WERI-Rb-1 (cell line): ENCODE measurements around the gene ACADL.

ENCODE experiments used
- DNase-seq: peaks from one replicate; pipeline ENCODE4 v3.0.0-alpha.2; 2020
- H3K27ac ChIP-seq: fragments of 250-450 bp; sonication (Bioruptor Pico); 2 replicates; pipeline ENCODE4 v1.5.1; 2020; ENCODE audit warnings: mild to moderate bottlenecking, moderate library complexity
- H3K27me3 ChIP-seq: fragments of 250-450 bp; sonication (Bioruptor Pico); 2 replicates; pipeline ENCODE4 v1.5.1; 2021; ENCODE audit warnings: mild to moderate bottlenecking, low read depth, moderate library complexity; ENCODE audit not compliant: insufficient read depth, severe bottlenecking
- H3K36me3 ChIP-seq: fragments of 250-450 bp; sonication (Bioruptor Pico); 2 replicates; pipeline ENCODE4 v1.5.1; 2020; ENCODE audit warnings: mild to moderate bottlenecking, moderate library complexity
- H3K4me3 ChIP-seq: 2 replicates; pipeline ENCODE4 v1.5.1; 2011; ENCODE audit warnings: low read depth, mild to moderate bottlenecking, control low read depth, low read length
- H3K9me3 ChIP-seq: fragments of 250-450 bp; sonication (Bioruptor Pico); 2 replicates; pipeline ENCODE4 v1.5.1; 2021; ENCODE audit warnings: mild to moderate bottlenecking, moderate library complexity; ENCODE audit not compliant: severe bottlenecking
- TF ChIP-seq, protein P1 (sequence below): IDR thresholded peaks from 2 replicates; pipeline ENCODE4 v1.5.1; 2011; ENCODE audit warnings: low read depth, mild to moderate bottlenecking, control low read depth, inconsistent platforms, low read length

Gene ACADL

GRCh38 chr2:210224591-210224940 lies 681 bp downstream of the ACADL start:
- no peak overlapping the region for H3K4me3 ChIP-seq
- no peak for DNase-seq
- H3K36me3 ChIP-seq, result no peaks in the 10 kb centered on the region
- TF ChIP-seq, protein P1, sequence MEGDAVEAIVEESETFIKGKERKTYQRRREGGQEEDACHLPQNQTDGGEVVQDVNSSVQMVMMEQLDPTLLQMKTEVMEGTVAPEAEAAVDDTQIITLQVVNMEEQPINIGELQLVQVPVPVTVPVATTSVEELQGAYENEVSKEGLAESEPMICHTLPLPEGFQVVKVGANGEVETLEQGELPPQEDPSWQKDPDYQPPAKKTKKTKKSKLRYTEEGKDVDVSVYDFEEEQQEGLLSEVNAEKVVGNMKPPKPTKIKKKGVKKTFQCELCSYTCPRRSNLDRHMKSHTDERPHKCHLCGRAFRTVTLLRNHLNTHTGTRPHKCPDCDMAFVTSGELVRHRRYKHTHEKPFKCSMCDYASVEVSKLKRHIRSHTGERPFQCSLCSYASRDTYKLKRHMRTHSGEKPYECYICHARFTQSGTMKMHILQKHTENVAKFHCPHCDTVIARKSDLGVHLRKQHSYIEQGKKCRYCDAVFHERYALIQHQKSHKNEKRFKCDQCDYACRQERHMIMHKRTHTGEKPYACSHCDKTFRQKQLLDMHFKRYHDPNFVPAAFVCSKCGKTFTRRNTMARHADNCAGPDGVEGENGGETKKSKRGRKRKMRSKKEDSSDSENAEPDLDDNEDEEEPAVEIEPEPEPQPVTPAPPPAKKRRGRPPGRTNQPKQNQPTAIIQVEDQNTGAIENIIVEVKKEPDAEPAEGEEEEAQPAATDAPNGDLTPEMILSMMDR, result no peak
- no peaks in the 10 kb centered on the region for H3K27me3 ChIP-seq
- H3K27ac ChIP-seq, result no peak overlapping the region
- H3K9me3 ChIP-seq, result no peaks in the 10 kb centered on the region

- Histone ChIP-seq H3K27me3 (no peaks in the 10 kb centered on the region), H3K4me3 (no peak overlapping the region), H3K9me3 (no peaks in the 10 kb centered on the region), H3K27ac (no peak overlapping the region), H3K36me3 (no peaks in the 10 kb centered on the region)
- TF ChIP-seq, protein P1, result no peak
- DNase-seq, result no peak
Measured at GRCh38 chr2:210215120-210215519, 10.1 kb downstream of the ACADL start.

DNA sequence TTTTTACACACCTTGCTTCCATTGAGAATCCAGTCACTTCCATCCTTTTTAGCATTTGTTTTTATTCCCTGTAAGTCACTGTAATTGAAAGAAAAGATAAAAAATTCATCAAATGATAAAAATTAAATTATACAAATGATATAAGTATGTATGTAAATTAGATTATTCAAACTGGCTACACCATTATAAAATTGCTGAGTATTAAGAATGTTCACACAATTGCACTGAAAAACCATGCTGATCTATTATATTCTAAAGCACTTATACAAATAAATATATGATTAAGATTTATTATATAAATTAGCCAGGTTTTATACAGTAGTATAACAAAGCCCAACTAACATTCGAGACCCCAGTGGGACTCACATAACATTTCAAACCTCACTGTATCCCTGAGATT lies 15.1 kb downstream of the ACADL start:
- H3K36me3 ChIP-seq, result no peaks in the 10 kb centered on the region
- no peak for DNase-seq
- TF ChIP-seq, protein P1, result no peak
- no peak overlapping the region for H3K4me3 ChIP-seq
- no peak overlapping the region for H3K27ac ChIP-seq
- no peaks in the 10 kb centered on the region for H3K27me3 ChIP-seq
- H3K9me3 ChIP-seq, result no peaks in the 10 kb centered on the region

DNA sequence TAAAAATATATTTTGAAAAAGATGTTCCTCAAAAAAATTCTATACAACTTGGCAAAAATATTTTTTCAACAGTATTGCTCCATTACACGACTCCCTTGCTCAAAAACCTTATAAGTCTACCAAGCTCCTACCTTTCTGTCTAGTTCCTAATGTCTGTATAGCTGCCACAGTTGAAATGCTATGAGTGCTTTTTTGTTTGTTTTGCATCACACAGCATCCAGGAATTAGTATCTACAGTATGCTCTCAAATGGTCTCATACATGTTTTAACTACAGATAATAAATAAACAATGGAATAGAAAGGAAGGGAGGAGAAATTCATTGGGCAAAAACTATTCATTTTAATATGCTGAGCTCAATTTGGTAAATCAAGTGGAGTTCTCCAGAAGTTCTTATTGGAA lies 17.3 kb downstream of the ACADL start:
- no peak for DNase-seq
- no peaks in the 10 kb centered on the region for H3K27me3 ChIP-seq
- H3K9me3 ChIP-seq, result no peaks in the 10 kb centered on the region
- H3K4me3 ChIP-seq, result no peak overlapping the region
- no peak overlapping the region for H3K27ac ChIP-seq
- TF ChIP-seq, protein P1, result no peak
- no peaks in the 10 kb centered on the region for H3K36me3 ChIP-seq

GRCh38 chr2:210203558-210203957 lies 21.7 kb downstream of the ACADL start:
- Histone ChIP-seq H3K27ac (no peak overlapping the region), H3K4me3 (no peak overlapping the region), H3K27me3 (no peaks in the 10 kb centered on the region), H3K36me3 (no peaks in the 10 kb centered on the region), H3K9me3 (no peaks in the 10 kb centered on the region)
- DNase-seq, result no peak
- TF ChIP-seq, protein P1, result no peak

- Histone ChIP-seq H3K27ac (no peak overlapping the region), H3K36me3 (no peaks in the 10 kb centered on the region), H3K4me3 (no peak overlapping the region), H3K27me3 (no peaks in the 10 kb centered on the region), H3K9me3 (no peaks in the 10 kb centered on the region)
- no peak for DNase-seq
- TF ChIP-seq, protein P1, result no peak
Measured at GRCh38 chr2:210203147-210203546, 22.1 kb downstream of the ACADL start.
